Measurements from ENCODE around the gene SLAMF7. TPM values are rescaled to one million over a fixed set of nuclear protein-coding genes. Genes with fewer than 3 reads are reported as not detected.

SLAMF7 gene
- total and polyA plus RNA-seq, 2 of the 13 experiments (the other 11 are each of a cell fraction or from before 2014, with no cell fraction given), result not detected

GRCh38 chr1:160773093-160773492 is 34.0 kb downstream of the SLAMF7 start (continued):
- no peak for TF ChIP-seq AFF4 (CRISPR knock-in tag; IDR thresholded peaks at IDR 0.05)
- TF ChIP-seq, protein P1, sequence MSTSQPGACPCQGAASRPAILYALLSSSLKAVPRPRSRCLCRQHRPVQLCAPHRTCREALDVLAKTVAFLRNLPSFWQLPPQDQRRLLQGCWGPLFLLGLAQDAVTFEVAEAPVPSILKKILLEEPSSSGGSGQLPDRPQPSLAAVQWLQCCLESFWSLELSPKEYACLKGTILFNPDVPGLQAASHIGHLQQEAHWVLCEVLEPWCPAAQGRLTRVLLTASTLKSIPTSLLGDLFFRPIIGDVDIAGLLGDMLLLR (CRISPR knock-in tag; IDR thresholded peaks at IDR 0.05), result no peak

- intact Hi-C loops (cut with micrococcal nuclease; ENCODE audit: unreplicated experiment), result no loop called here
- no peaks in the 10 kb centered on the region for H4K20me1 ChIP-seq (ENCODE audit: insufficient read depth, low read length)
- no peak overlapping the region for H3K27ac ChIP-seq (ENCODE audit: extremely low read length, insufficient read depth, low read length)
- no peak overlapping the region for H3K4me2 ChIP-seq (ENCODE audit: low read depth, low read length)
- ChIA-PET CTCF (ENCODE audit: low intra/inter-chr PET ratio, low total read pairs) (no interaction called here), POLR2A (no interaction called here)
- H3K27me3 ChIP-seq (ENCODE audit: control insufficient read depth in 1 of 2, insufficient read depth in 2 of 2, low read length in 2 of 2), result peaks cover 0 to 4% of the 10 kb centered on the region in 2 experiments; a peak in 2 of 5 replicates
- no peak overlapping the region for H2AFZ ChIP-seq (ENCODE audit: low read length)
- no peak for FAIRE-seq
- DNase-seq (ENCODE audit: low spot score), result no peak
- H3K4me1 ChIP-seq (ENCODE audit: insufficient read depth, low read length), result no peaks in the 10 kb centered on the region
- H3K9me3 ChIP-seq (ENCODE audit: low read length), result no peaks in the 10 kb centered on the region
- BruUV-seq (replicated peaks), result no TSS peak
- H3K36me3 ChIP-seq (replicated peaks in 1 of 2; ENCODE audit: control insufficient read depth in 1 of 2, insufficient read depth in 2 of 2, low read length in 2 of 2), result no peaks in the 10 kb centered on the region
- H3K9ac ChIP-seq (ENCODE audit: insufficient read depth, low read depth, low read length), result no peak overlapping the region
- H3K4me3 ChIP-seq (replicated peaks in 1 of 3; ENCODE audit: insufficient read depth in 1 of 3, low read depth in 2 of 3, low read length in 3 of 3), result no peak overlapping the region
- ATAC-seq, result no peak
- 0% methylated on average over 2 of the region's 2 CpGs for WGBS (ENCODE audit: low lambda C conversion rate)
- in situ Hi-C loops (cut with HindIII; ENCODE audit: extremely low pct_ligation_motif_present, low pct_unique_long_range_greater_than_20kb), result no loop called here
- H3K79me2 ChIP-seq (ENCODE audit: insufficient read depth, low read length), result no peaks in the 10 kb centered on the region
- TF ChIP-seq SMYD3 (CRISPR knock-in tag; IDR thresholded peaks at IDR 0.05) (no peak), ZNF280D (CRISPR knock-in tag; IDR thresholded peaks at IDR 0.05) (no peak), CEBPB (IDR thresholded peaks at IDR 0.05; ENCODE audit: borderline replicate concordance, low read depth, low read length) (no peak), ZSCAN20 (CRISPR knock-in tag; IDR thresholded peaks at IDR 0.05; ENCODE audit: borderline replicate concordance) (no peak), RAD21 (CRISPR knock-in tag; IDR thresholded peaks at IDR 0.05) (no peak), ZNF235 (CRISPR knock-in tag; IDR thresholded peaks at IDR 0.05; ENCODE audit: borderline replicate concordance) (no peak), ELF1 (CRISPR knock-in tag; IDR thresholded peaks at IDR 0.05) (no peak), ETV5 (CRISPR knock-in tag; IDR thresholded peaks at IDR 0.05; ENCODE audit: borderline replicate concordance) (no peak), ZNF670 (CRISPR knock-in tag; IDR thresholded peaks at IDR 0.05; ENCODE audit: borderline replicate concordance) (no peak), ZNF547 (CRISPR knock-in tag; IDR thresholded peaks at IDR 0.05) (no peak)
- TF ChIP-seq, protein P2, sequence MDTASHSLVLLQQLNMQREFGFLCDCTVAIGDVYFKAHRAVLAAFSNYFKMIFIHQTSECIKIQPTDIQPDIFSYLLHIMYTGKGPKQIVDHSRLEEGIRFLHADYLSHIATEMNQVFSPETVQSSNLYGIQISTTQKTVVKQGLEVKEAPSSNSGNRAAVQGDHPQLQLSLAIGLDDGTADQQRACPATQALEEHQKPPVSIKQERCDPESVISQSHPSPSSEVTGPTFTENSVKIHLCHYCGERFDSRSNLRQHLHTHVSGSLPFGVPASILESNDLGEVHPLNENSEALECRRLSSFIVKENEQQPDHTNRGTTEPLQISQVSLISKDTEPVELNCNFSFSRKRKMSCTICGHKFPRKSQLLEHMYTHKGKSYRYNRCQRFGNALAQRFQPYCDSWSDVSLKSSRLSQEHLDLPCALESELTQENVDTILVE (CRISPR knock-in tag; IDR thresholded peaks at IDR 0.05), result no peak
Observed at GRCh38 chr1:160774886-160775719, 36.1 kb downstream of the SLAMF7 start.
